SU-DHL-6 (cell line): Measurements from ENCODE around the gene ZNF892.

Experiments used
- EZH2phosphoT487 ChIP-seq: fragments of 200-600 bp; sonication (generic), shearing (Covaris generic); conservative IDR thresholded peaks from 2 replicates; pipeline ENCODE4 v1.6.1; 2018; ENCODE audit warnings: mild to moderate bottlenecking, antibody characterized with exemption, low read length, moderate library complexity, mixed read lengths
- TF ChIP-seq, protein P1 (sequence below): fragments of 200-600 bp; sonication (generic); IDR thresholded peaks from one replicate; pipeline ENCODE4 v1.5.1; 2017; ENCODE audit warnings: antibody characterized with exemption, mild to moderate bottlenecking, low read length, moderate library complexity; ENCODE audit not compliant: insufficient read depth, poor library complexity, severe bottlenecking

- TF ChIP-seq, protein P1, sequence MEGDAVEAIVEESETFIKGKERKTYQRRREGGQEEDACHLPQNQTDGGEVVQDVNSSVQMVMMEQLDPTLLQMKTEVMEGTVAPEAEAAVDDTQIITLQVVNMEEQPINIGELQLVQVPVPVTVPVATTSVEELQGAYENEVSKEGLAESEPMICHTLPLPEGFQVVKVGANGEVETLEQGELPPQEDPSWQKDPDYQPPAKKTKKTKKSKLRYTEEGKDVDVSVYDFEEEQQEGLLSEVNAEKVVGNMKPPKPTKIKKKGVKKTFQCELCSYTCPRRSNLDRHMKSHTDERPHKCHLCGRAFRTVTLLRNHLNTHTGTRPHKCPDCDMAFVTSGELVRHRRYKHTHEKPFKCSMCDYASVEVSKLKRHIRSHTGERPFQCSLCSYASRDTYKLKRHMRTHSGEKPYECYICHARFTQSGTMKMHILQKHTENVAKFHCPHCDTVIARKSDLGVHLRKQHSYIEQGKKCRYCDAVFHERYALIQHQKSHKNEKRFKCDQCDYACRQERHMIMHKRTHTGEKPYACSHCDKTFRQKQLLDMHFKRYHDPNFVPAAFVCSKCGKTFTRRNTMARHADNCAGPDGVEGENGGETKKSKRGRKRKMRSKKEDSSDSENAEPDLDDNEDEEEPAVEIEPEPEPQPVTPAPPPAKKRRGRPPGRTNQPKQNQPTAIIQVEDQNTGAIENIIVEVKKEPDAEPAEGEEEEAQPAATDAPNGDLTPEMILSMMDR: no peak
- no peak for TF ChIP-seq EZH2phosphoT487
These were observed 22.1 kb upstream of the ZNF892 start for GRCh38 chr2:95185197-95185596.
